Urothelium cell line (cell line): ENCODE results near the gene UBQLN1.
"Not testable (repeated sequence)": the region's sequence is repeated elsewhere in the genome, so short reads cannot be mapped to it uniquely, and the experiment has no call there.

Experiments
- DNase-seq: peaks from one replicate; pipeline ENCODE4 v3.0.0; 2011; ENCODE audit warnings: low spot score, mixed read lengths
- FAIRE-seq: peaks from 2 replicates; lab custom pipeline; 2011; peaks lifted over from hg19 to GRCh38; lab: Jason Lieb, UNC

UBQLN1 gene

DNA sequence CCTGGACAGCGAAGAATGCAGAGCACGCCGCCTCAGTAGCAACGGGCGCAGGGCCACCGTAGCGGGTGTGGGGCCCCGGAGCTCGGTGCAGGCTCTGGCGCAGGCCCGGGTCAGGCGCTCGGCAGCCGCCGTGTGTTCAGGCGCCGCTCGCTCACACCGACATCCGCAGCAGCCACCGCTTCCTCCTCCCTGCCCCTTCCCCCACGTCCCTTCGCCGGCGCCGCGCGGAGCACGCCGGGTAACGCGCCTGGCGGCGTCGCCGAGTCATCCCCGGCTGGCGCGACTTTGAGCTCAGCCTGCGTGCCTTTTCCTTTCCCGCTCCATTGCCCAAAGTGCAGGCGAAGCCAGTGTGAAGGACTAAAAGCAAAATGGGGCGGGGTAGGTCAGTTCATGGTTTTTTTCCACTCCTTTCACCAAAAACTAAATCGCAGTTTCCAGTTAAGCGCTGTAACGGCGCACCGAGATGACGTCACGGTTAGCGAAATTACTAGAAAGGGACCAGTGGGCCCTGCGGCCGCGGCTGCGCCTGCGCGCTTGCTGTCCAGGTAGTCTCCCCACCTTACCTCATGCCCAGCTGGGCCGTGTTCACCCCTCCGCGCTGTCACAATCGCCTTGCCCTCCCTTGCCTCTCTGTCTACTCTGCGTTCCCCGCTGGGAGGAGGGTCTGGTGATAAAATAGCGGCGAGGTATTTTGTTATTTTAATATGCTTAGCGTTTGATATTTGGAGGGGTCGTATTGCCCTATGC, at the start of gene UBQLN1:
TSS of gene UBQLN1 (minus strand) at position 191 of the 747 bp plus-strand sequence. CDS start 279 bp downstream, outside the sequence.
- DNase-seq (peak; percentile 96), FAIRE-seq (peak; percentile 95)

DNA sequence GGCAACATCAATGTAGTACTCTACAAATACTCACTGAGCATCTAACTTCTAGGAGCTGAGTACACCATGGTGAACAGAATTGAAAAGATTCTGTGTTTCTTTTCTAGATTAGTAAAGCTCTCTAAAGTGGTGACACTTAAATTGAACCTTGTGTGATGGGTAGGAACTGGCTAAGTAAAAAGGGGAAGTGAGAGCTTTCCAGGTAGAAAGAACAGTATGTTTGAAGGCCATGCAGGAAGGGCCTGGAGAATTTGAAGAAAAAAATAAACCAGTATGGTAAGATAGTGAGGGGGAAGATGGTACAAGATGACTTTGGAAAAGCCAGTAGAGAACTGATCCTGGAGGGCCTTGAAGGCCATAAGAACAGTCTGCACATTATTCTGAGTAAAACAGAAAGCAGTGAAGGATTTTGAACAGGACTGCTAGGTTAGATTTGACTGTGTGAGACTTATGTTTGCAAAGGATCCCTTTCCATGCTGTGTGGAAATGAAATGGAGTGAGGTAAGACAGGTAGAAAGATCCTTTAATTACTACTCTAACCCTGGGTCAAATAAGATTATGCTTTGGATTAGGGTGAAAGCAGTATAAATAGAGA, 46.7 kb upstream of the UBQLN1 start:
- no peak for DNase-seq
- FAIRE-seq: no peak

DNA sequence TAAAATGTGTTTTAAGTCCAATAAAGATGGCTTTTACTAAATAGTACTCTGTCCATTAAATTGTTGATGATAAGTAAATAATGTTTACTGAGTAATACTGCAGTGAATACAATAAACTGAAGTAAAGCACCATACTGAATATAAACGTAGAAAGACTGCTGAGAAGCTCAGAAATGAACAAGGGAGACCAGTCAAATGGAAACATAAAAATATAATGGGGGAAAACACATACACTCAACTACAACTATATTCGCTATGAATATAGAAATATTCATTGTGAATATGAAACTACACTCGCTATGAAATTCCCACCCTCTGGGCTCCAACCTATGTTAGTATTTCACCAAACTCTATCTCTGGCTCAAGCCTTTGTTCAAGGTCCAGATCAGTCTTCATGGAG, 41.9 kb upstream of the UBQLN1 start:
- FAIRE-seq (no peak), DNase-seq (no peak)

DNA sequence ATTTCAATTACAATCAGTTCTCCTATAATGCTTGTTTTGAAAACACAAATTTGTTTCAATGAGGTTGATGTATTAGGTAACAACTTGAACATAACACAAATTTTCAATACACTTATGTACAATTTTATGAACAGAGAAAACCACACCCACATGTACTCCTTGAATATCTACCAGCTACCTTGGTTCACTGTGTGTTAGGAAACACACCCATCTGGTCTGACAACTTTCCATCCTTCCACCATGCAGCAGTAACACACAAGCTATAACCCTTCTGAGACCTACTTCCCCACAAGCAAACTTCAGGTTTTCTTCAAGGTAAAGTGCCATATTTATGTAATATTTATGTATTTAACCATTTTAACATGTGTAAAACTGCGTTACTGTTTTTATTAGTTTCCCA, 36.4 kb upstream of the UBQLN1 start:
- no peak for FAIRE-seq
- no peak for DNase-seq

DNA sequence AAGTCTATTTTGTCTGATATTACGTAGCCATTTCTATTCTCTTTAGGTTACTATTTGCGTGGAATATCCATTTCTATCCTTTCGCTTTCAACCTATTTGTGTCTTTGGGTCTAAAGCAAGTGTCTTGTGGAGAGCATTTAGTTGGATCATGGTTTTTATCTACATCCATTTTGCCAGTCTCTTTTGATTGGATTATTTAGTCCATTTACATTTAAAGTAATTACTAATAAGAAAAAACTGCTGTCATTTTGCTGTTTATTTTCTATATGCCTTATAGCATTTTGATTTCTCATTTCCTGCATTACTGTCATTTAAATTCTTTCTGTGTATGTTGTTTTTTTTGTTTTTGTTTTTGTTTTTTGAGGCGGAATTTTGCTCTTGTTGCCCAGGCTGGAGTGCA, 26.0 kb upstream of the UBQLN1 start:
- FAIRE-seq: no peak
- no peak for DNase-seq

DNA sequence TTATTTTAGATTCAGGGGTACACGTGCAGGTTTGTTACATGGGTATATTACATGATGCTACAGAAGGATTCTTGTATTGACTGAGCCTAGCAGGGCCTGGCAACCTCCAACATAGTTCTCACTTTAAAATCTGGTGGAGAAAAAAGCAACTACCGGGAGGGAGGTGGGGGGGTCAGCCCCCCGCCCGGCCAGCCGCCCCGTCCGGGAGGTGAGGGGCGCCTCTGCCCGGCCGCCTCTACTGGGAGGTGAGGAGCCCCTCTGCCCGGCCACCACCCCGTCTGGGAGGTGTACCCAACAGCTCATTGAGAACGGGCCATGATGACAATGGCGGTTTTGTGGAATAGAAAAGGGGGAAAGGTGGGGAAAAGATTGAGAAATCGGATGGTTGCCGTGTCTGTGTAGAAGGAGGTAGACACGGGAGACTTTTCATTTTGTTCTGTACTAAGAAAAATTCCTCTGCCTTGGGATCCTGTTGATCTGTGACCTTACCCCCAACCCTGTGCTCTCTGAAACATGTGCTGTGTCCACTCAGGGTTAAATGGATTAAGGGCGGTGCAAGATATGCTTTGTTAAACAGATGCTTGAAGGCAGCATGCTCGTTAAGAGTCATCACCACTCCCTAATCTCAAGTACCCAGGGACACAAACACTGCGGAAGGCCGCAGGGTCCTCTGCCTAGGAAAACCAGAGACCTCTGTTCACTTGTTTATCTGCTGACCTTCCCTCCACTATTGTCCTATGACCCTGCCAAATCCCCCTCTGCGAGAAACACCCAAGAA, 21.0 kb upstream of the UBQLN1 start:
- FAIRE-seq: not testable (repeated sequence)

DNA sequence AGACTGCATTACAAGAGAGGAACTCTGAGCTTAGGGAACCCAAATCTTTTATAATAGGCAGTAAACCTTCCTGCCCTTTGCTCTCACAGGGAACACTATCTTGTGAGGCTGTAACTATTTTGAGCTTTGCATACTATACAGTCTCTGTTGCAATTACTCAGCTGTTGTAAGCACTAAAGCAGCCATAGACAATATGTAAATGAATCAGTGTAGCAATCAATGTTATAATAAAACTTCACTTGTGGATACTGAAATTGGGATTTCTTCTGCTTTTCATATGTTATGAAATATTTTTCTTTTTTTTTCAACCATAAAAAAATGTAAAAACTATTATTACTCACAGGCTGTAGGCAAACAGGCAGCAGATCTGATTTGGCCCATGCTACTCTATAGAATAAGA, 16.7 kb upstream of the UBQLN1 start:
- no peak for DNase-seq
- no peak for FAIRE-seq

More for the DNA sequence above, 21.0 kb upstream of the UBQLN1 start:
- not testable (repeated sequence) for DNase-seq

DNA sequence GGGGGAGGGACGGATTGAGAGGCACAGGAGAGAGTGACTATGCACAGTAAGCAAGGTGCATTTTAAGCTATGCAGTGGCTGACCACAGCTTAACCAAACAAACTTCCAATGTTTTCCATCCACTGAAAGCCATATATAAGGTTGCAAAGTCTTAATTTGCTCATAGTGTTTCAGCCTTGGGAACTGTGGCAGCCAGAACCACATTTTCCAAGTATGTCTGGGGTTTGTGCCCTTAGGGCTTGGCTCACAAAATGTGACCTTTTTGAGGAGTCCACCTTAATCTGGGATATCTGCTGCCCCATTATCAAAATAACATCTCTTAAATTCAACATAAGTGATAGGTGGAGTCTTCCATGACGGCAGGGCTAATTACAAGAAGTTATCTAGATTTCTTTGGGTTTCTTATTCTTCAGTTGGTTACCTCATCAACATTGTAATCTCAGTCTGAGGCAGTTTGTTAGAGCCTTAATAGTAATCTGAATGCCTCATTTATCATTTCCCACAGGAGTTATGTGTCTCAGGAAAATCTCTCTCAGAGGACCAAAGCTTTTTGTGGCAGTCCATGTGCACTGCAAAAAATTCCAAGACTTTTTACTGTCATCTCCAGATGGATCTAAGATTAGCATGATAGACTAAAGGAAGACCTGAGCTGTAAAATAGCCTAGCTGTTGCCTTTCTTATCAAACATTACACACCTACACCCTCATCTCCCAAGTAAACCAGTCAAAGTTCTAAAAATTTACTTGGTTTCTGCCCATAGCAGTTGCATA, 15.2 kb upstream of the UBQLN1 start:
- FAIRE-seq: no peak
- DNase-seq: no peak

DNA sequence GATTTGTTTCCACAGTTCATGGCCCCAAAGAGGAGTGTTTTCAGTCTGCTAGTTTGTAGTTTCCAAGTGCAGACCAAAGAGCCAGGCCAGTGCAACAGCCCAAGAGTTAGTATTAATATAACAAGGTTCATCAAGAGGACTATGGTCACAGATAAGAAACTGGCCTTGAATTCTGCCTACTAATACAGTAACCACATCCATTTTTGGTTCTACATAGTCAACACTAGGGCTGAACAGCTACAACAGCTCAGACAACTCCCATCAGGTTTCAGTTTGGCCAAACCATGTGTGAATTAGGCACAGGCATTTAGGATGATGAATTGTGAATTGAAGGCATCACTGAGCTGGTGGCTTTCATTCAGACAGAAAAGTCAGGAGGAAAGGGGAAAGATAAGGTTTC, 13.8 kb upstream of the UBQLN1 start:
- FAIRE-seq (no peak), DNase-seq (no peak)

DNA sequence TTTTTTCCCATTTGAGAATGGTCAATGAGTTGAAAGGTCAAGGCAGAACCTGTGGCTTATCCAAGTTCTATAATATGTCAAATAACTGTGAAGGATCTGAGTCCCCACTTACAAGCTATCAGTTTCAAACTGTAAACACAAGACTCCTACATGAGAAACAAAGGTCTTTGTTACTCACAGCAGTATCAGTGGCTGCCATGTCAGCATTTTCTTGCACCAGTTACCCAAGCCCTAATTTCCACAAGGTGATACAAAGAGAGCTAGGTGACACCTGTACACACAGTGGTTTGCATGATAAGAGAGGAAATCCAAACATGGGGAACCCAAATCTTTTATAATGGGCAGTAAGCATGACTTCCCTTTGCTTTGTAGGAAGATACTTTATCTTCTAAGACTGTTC, 8.0 kb upstream of the UBQLN1 start:
- FAIRE-seq (no peak), DNase-seq (no peak)

DNA sequence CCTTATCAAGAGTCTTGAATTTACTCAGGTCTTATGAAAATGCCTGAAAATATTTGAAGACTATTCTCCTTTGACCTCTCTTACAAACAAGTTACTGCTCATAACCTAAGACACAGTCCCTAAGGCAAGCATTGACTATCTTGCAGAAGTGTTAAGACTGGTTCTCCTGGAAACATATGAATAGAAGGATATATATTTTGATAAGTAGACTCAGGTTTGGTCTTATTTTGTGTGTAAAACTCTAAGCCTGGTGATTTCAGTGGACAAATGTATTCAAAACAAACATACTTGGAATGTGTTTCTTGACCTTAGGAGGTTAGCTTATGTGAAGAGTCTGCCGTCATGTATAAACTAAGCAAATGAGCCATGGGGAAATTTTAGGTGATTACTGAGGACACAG, 7.5 kb upstream of the UBQLN1 start:
- no peak for DNase-seq
- FAIRE-seq: no peak

DNA sequence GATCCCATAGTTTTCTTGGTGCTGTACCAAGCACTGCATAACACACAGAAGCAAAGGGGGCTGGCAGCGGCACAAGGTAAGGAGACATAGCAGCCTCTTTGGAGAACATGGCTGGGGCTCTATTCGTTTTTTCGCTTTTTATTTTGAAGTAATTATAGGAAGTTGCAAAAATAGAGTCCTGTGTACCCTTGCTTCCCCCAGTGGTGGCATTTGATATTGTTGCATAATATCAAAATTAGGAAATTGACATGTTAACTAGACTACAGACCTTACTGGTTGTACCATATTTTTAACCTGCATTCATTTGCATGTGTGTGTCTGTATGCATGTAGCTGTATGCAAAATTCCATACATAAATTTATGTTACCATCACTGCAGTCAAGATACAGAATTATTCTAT, 6.6 kb upstream of the UBQLN1 start:
- DNase-seq: peak; percentile 4
- FAIRE-seq: no peak

DNA sequence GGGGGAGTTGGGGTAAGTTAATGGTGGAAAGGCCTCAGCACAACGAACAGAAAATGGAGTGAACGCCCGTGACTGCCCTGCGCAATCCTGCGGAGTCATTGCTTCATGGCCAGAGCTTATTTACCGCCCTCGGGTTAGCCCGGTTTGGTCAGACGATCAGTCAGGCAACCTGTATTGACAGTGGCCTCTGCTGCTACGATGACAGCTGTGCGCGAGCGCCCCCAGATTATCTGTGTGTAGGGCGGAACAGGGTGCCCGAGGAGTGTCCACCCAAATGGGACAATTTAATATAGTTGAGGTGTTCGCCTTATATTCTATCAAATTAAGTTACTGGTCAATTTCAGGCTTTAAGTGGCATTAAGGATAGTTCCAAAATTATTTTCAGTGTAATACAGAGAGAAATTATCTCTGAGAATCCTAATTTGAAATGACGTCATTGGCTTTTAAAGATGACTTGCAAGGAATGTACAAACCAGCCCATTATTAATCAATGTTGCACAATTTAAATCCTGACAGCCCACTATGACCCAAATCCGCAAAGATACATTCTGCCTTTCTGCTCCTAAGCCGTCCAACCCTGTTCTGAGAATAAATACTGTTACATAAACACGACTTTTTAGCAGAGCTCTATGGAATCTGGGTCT, 879 bp upstream of the UBQLN1 start:
- FAIRE-seq: no peak
- peak; percentile 58 for DNase-seq

DNA sequence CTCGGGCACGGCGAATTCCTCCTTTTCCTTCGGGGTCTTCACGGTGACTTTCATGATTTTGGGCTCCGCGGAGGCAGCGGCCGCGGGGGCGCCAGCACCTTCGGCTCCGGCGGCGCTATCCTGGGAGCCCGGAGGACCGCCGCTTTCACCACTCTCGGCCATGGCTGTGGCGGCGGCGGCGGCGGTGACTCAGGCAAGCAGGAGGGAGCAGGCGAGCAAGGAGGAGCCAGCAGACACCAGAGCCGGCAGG, 315 bp downstream of the UBQLN1 start:
- peak; percentile 85 for DNase-seq
- FAIRE-seq: no peak

DNA sequence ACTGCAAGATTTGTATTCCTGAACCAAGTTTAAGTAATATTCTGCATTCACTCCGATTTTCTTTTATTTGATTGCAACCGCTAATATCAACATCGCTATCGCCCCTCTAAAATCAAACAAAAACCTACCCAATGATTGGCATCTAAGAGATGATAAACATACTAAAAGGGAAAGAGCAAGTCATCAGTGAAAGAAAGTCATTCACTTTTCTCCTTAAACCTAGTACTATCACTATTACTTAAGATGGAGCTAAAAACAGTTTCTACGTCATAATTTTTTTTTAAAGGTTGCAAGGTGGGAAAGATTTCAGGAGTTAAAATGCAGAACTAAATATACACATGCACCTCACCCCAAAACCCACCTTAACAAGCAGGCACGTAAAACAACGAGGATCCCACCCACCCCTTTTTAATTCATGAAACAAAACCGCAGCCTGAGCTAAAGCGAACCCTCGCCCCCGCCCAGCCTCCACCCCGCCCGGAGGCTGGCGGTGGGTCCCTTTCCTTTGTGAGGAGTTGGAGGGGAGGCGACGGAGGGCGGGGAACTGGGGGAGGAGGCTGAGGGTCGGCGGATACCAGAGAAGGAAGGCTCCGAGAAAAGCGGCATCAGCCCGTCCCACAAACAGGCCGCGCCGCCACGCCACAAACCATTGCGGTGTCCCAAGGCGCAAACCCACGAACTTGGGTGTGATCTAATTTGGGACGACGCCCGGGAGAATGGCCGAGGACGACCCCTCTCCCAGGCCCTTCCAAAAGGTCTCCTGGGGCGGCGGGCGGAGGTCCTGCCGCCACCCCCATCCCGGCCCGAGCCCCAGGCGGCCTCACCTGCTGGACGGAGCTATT, 861 bp downstream of the UBQLN1 start:
- FAIRE-seq (no peak), DNase-seq (peak; percentile 25)

DNA sequence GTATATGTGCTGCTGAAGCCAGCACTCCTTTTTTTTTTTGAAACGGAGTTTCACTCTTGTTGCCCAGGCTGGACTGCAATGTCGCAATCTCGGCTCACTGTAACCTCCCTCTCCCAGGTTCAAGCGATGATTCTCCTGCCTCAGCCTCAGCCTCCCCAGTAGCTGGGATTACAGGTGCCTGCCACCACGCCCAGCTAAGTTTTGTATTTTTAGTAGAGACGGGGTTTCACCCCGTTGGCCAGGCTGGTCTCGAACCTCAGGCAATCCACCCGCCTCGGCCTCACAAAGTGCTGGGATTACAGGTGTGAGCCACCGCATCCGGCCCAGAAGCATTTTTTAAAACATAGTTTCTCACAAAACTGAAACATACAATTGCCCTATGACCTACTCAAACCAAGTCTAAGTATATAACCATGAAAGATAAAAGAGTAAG, 2.5 kb downstream of the UBQLN1 start:
- DNase-seq, FAIRE-seq: not testable (repeated sequence)

DNA sequence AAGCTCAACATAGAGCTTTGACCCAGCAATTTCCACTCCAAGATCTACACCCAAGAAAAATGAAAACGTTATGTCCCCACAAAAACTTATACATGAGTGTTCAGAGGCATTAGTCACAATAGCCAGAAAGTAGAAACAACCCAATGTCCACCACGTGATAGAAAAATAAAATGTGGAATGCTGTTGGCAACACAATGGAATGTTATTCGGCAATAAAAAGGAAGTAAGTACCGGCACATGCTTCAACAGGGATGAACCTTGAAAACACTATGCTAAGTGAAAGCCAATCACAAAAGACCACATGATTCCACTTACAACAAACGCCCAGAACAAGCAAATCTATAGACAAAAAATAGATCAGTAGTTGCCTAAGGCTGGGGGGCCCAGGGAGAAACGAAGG, 6.0 kb downstream of the UBQLN1 start:
- no peak for FAIRE-seq
- DNase-seq: peak; percentile 20

DNA sequence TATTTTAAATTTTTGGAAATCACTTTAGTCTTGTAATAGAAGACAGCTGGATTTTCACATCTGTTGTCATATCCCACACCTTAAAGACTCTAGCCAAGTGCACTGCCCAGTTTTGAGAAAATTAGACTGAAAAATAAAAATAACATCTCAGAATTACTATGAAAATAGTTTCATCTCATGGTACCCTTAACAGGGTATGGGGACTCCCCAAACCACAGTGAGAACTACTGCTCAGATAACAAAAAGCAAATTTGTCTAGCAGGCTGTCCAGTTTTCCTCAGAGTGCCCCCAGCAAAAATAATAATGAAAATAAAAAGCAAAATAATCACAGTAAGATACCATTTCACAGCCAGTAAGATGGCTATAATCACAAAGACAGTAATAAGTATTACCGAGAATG, 6.5 kb downstream of the UBQLN1 start:
- FAIRE-seq: no peak
- no peak for DNase-seq

DNA sequence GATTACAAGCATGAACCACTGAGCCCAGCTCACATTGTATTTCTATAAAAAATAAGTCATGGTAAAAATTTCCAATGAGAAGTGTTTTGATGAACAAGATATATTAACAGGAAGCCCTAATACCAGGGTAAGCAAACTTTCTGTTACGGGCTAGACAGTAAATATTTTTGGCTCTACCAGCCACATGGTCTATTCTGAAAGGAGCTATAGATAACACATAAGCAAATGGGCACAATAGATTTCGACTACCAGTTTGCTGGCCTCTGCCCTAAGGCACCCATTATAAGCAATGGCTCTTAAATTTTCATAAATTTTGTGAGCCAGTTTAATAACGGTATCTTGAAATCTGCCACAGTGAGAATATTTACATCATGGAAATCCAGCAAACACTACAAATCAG, 8.1 kb downstream of the UBQLN1 start:
- DNase-seq: no peak
- FAIRE-seq: no peak

DNA sequence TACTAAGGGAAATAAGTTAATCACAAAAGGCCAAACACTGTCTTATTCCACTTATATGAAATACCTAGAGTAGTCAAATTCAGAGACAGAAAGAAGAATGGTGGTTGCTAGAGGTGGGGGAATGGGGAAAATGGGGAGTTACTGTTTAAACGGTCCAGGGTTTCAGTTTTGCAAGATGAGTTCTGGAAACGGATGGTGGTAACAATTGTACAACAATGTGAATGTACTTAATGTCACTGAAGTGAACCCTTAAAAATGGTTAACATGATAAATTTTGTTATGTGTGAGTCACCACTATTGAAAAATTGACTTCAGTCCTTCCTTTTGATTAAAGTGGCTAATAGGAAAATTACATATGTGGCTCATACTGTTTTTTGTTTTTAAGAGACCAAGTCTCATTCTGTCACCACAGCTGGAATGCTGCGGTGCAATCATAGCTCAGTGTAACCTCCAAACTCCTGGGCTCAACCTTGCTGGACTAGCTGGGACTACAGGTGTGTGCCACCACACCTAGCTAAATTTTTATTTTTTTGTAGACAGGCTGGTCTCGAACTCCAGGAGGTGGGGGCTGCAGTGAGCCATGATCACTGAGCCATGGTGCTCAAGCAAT, 8.7 kb downstream of the UBQLN1 start:
- DNase-seq (no peak), FAIRE-seq (no peak)
